ENCODE measurements around the gene GDPD5.
A peak's percentile ranks its signal among the peaks of the same experiment; 100 is the strongest.

The GDPD5 gene

DNA sequence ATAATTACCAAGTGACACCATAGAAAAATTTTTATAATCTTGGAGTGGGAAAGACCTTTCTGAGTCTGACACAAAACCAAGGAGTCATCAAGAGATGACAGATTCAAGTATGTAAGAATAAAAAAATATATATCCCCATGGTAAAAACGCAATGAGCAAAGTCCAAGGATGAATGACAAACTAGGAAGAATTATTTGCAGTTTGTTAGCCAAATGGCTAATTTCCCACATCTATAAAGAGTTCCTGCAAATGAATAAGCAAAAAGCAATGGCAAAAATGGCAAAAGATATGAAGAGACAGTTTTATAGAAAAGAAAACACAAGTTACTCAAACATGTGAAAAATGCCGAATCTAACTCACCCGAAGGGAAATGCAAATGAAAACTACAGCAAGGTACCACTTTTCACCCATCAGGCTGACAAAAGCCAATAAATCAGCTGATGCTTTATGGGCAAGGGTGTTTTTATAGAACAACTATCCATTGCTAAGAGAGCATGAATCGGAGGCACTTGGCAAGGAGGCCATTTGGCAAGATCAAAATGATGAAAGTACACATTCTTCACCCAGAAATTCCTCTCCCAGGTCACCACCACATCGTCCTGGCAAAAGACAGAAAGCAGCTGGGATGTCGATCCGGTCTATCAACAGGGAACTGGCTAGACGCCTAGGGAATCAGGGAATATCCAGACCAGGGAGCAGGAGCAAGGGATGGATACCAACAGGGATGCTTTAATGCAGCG, 71.7 kb downstream of the GDPD5 start:
- no peaks in the 10 kb centered on the region for H4K20me1 ChIP-seq (ENCODE audit: low read depth, low read length)
- TF ChIP-seq, protein P1, sequence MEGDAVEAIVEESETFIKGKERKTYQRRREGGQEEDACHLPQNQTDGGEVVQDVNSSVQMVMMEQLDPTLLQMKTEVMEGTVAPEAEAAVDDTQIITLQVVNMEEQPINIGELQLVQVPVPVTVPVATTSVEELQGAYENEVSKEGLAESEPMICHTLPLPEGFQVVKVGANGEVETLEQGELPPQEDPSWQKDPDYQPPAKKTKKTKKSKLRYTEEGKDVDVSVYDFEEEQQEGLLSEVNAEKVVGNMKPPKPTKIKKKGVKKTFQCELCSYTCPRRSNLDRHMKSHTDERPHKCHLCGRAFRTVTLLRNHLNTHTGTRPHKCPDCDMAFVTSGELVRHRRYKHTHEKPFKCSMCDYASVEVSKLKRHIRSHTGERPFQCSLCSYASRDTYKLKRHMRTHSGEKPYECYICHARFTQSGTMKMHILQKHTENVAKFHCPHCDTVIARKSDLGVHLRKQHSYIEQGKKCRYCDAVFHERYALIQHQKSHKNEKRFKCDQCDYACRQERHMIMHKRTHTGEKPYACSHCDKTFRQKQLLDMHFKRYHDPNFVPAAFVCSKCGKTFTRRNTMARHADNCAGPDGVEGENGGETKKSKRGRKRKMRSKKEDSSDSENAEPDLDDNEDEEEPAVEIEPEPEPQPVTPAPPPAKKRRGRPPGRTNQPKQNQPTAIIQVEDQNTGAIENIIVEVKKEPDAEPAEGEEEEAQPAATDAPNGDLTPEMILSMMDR (IDR thresholded peaks at IDR 0.05; ENCODE audit: insufficient read depth, low read length, poor library complexity, severe bottlenecking) = no peak
- TF ChIP-seq EZH2phosphoT487 (conservative IDR thresholded peaks at IDR 0.05; ENCODE audit: low read length) = no peak
- H3F3A ChIP-seq (ENCODE audit: insufficient read depth) = no peaks in the 10 kb centered on the region
- H3K9me3 ChIP-seq (ENCODE audit: insufficient read depth, low read length) = no peaks in the 10 kb centered on the region
- H3K36me3 ChIP-seq (ENCODE audit: low read length) = no peaks in the 10 kb centered on the region
- no peaks in the 10 kb centered on the region for H3K27me3 ChIP-seq (ENCODE audit: low read length)
- H3K4me3 ChIP-seq (ENCODE audit: insufficient read depth, low read length, poor library complexity, severe bottlenecking) = no peak overlapping the region
- H3K4me2 ChIP-seq (ENCODE audit: low read depth, low read length, poor library complexity, severe bottlenecking) = no peak overlapping the region
- no peak overlapping the region for H3K27ac ChIP-seq (ENCODE audit: low read depth, low read length)
- H3K79me2 ChIP-seq (ENCODE audit: insufficient read depth, low read length) = no peaks in the 10 kb centered on the region
- H3K9me2 ChIP-seq (replicated peaks; ENCODE audit: insufficient read depth, low read length) = no peaks in the 10 kb centered on the region
- H2AFZ ChIP-seq (ENCODE audit: low read depth, low read length, severe bottlenecking) = no peak overlapping the region
- H3K9ac ChIP-seq (ENCODE audit: low read length) = no peak overlapping the region

DNA sequence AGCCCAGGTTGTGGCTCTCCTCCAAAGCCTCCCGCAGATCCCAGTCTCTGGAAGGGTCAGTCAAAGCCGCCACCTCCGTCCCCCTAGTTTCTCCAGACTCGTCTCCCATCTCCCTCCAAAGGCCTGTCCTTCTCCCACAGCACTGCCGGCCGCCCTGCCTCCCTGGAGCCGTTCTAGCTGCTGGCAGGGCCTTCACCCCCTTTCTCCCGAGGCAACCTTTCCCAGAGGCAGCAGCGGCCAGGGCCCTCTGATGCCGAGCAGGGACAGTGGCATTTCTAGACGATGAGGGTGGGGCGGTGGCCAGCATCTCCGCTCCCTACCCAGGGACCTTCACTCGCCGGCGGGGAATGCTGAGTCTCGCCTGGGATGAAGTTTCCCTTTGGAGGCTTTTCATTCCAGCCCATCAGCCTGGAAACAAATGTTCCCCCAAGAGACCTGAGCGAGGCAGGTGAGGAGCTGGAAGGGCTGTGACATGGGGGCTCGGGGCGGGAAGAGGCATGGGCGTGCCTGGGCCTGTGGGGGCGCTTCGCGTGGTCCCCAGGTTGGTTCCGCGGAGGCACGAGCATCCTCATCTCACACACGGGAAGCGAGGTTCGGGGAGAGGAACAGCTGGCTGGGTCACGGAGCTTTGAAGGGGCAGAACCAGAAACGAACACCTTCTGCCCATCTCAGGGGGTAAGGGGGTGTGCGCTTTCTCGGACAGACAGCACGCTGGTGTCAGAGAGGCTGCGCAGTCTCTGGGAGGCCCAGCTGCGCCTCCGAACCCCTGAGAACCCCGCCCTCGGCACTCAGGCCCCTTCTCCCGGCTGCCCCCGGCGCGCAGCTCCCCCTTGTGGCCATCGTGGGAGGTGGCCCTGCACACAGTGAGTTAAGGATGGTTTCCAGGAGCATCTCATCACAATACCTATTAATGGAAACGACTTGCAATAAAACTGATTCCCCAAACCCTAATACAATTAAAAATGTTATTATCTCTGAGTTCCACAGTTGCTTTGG, 74.6 kb downstream of the GDPD5 start:
- H4K20me1 ChIP-seq (ENCODE audit: low read depth, low read length) = no peaks in the 10 kb centered on the region
- no peaks in the 10 kb centered on the region for H3F3A ChIP-seq (ENCODE audit: insufficient read depth)
- H3K4me2 ChIP-seq (ENCODE audit: low read depth, low read length, poor library complexity, severe bottlenecking) = no peak overlapping the region
- no peak overlapping the region for H3K4me3 ChIP-seq (ENCODE audit: insufficient read depth, low read length, poor library complexity, severe bottlenecking)
- no peaks in the 10 kb centered on the region for H3K9me2 ChIP-seq (replicated peaks; ENCODE audit: insufficient read depth, low read length)
- no peaks in the 10 kb centered on the region for H3K79me2 ChIP-seq (ENCODE audit: insufficient read depth, low read length)
- H3K9ac ChIP-seq (ENCODE audit: low read length) = no peak overlapping the region
- no peak overlapping the region for H3K27ac ChIP-seq (ENCODE audit: low read depth, low read length)
- H3K27me3 ChIP-seq (ENCODE audit: low read length) = no peaks in the 10 kb centered on the region
- no peak overlapping the region for H2AFZ ChIP-seq (ENCODE audit: low read depth, low read length, severe bottlenecking)
- H3K9me3 ChIP-seq (ENCODE audit: insufficient read depth, low read length) = no peaks in the 10 kb centered on the region
- TF ChIP-seq EZH2phosphoT487 (conservative IDR thresholded peaks at IDR 0.05; ENCODE audit: low read length) = no peak
- TF ChIP-seq, protein P1 (IDR thresholded peaks at IDR 0.05; ENCODE audit: insufficient read depth, low read length, poor library complexity, severe bottlenecking) = peak; percentile 56
- H3K36me3 ChIP-seq (ENCODE audit: low read length) = no peaks in the 10 kb centered on the region

DNA sequence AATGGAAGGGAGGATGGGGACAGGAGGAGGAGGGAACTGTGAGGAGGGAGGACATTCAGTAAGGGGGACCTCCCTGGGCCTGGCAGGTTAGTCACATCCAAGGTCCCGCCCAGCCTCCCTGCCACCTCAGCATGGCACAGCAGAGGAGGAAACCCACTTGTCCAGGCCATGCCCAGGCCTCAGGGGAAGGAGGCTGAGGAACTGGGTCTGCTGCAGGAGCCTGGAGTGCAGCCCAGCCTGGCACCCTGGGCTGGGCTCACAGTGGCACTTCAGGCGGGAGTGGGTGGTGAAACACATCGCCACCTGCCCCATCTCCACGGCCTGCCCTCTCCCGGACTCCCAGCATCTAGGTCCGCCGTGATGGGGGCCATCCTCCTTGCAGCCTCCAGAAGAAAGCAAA, 75.5 kb downstream of the GDPD5 start:
- Histone ChIP-seq H3K9ac (ENCODE audit: low read length) (no peak overlapping the region), H3K9me2 (replicated peaks; ENCODE audit: insufficient read depth, low read length) (no peaks in the 10 kb centered on the region), H3F3A (ENCODE audit: insufficient read depth) (no peaks in the 10 kb centered on the region), H3K27me3 (ENCODE audit: low read length) (no peaks in the 10 kb centered on the region), H3K79me2 (ENCODE audit: insufficient read depth, low read length) (no peaks in the 10 kb centered on the region), H4K20me1 (ENCODE audit: low read depth, low read length) (no peaks in the 10 kb centered on the region), H3K4me2 (ENCODE audit: low read depth, low read length, poor library complexity, severe bottlenecking) (no peak overlapping the region), H3K36me3 (ENCODE audit: low read length) (no peaks in the 10 kb centered on the region), H3K4me3 (ENCODE audit: insufficient read depth, low read length, poor library complexity, severe bottlenecking) (no peak overlapping the region), H3K9me3 (ENCODE audit: insufficient read depth, low read length) (no peaks in the 10 kb centered on the region), H3K27ac (ENCODE audit: low read depth, low read length) (no peak overlapping the region), H2AFZ (ENCODE audit: low read depth, low read length, severe bottlenecking) (no peak overlapping the region)
- TF ChIP-seq EZH2phosphoT487 (conservative IDR thresholded peaks at IDR 0.05; ENCODE audit: low read length) = no peak
- TF ChIP-seq, protein P1 (IDR thresholded peaks at IDR 0.05; ENCODE audit: insufficient read depth, low read length, poor library complexity, severe bottlenecking) = no peak
